ENCODE results near the gene EXD3. TPM values are rescaled to one million over a fixed set of nuclear protein-coding genes. Genes with fewer than 3 reads are reported as not detected.
A peak's percentile ranks its signal among the peaks of the same experiment; 100 is the strongest.

The EXD3 gene
- polyA plus RNA-seq, 1 experiment, result 4.0 TPM

- Histone ChIP-seq H3K9me3 (ENCODE audit: control insufficient read depth, insufficient read depth, low read length) (no peaks in the 10 kb centered on the region; the same call in 1 of the 2 replicates), H3K27me3 (ENCODE audit: control insufficient read depth, insufficient read depth, low read length) (no peaks in the 10 kb centered on the region), H3K27ac (ENCODE audit: low read depth, low read length) (no peak overlapping the region), H3K4me3 (ENCODE audit: low read depth, low read length) (no peak overlapping the region)
- POLR2A ChIA-PET, result no interaction called here
- CTCF ChIA-PET, result interaction anchor here (0.6 kb wide), 1 partner anchor 8 kb away, joined by 3 read pairs; no protein-coding TSS in a partner anchor
- DNase-seq (ENCODE audit: low read depth, low spot score), result no peak
- TF ChIP-seq, protein P1, sequence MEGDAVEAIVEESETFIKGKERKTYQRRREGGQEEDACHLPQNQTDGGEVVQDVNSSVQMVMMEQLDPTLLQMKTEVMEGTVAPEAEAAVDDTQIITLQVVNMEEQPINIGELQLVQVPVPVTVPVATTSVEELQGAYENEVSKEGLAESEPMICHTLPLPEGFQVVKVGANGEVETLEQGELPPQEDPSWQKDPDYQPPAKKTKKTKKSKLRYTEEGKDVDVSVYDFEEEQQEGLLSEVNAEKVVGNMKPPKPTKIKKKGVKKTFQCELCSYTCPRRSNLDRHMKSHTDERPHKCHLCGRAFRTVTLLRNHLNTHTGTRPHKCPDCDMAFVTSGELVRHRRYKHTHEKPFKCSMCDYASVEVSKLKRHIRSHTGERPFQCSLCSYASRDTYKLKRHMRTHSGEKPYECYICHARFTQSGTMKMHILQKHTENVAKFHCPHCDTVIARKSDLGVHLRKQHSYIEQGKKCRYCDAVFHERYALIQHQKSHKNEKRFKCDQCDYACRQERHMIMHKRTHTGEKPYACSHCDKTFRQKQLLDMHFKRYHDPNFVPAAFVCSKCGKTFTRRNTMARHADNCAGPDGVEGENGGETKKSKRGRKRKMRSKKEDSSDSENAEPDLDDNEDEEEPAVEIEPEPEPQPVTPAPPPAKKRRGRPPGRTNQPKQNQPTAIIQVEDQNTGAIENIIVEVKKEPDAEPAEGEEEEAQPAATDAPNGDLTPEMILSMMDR (IDR thresholded peaks at IDR 0.05; ENCODE audit: low read depth, low read length), result no peak
Measured at GRCh38 chr9:137448602-137448962, 25.6 kb upstream of the EXD3 start.

GRCh38 chr9:137447722-137448601 is 25.0 kb upstream of the EXD3 start:
- Histone ChIP-seq H3K4me3 (ENCODE audit: low read depth, low read length) (no peak overlapping the region), H3K27me3 (ENCODE audit: control insufficient read depth, insufficient read depth, low read length) (no peaks in the 10 kb centered on the region), H3K9me3 (ENCODE audit: control insufficient read depth, insufficient read depth, low read length) (no peaks in the 10 kb centered on the region; the same call in 1 of the 2 replicates), H3K27ac (ENCODE audit: low read depth, low read length) (no peak overlapping the region)
- DNase-seq (ENCODE audit: low read depth, low spot score), result no peak
- CTCF ChIA-PET, result interaction anchor here (0.6 kb wide), 1 partner anchor 9 kb away, joined by 3 read pairs; no protein-coding TSS in a partner anchor
- POLR2A ChIA-PET, result no interaction called here
- TF ChIP-seq, protein P1 (IDR thresholded peaks at IDR 0.05; ENCODE audit: low read depth, low read length), result no peak

DNA sequence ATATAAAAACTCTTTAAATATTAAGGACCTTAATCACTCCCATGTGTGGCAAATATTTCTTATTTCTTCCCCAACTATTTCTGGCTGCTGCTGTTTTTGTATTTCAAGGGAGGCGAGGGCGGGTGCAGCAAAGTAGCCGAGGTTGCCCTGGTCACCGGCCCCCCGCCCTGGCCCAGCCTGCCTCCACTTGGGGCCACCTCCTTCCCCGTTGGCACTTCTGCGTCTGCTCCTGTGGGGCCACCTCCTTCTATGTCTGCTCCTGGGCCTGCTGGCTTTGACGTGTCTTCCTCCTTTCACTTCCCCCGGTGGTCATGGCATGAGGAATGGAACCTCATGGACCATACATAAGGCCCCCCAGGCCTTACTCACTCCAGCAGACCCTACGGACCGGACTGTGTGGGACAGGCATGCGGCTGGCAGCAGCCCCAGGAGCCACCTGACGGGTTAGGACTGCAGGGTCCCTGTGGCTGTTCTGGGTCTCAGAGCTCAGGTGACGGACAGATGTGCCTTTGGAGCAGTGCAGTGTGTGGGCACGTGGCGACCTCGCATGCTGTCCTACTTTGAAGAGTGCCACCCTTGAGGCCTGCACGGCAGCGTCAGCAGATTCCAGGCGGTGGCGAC is 24.0 kb upstream of the EXD3 start:
- ChIA-PET POLR2A (no interaction called here), CTCF (interaction anchor here (0.8 kb wide), 1 partner anchor 161 kb away, joined by 3 read pairs; no protein-coding TSS in a partner anchor)
- TF ChIP-seq, protein P1 (IDR thresholded peaks at IDR 0.05; ENCODE audit: low read depth, low read length), result 0 out of 2 replicates have a peak, but pooled peaks have one; percentile 1
- DNase-seq (ENCODE audit: low read depth, low spot score), result no peak
- Histone ChIP-seq H3K27me3 (ENCODE audit: control insufficient read depth, insufficient read depth, low read length) (peaks cover 3% of the 10 kb centered on the region), H3K9me3 (ENCODE audit: control insufficient read depth, insufficient read depth, low read length) (no peaks in the 10 kb centered on the region), H3K4me3 (ENCODE audit: low read depth, low read length) (no peak overlapping the region), H3K27ac (ENCODE audit: low read depth, low read length) (no peak overlapping the region)

GRCh38 chr9:137445930-137446431 is 23.0 kb upstream of the EXD3 start:
- DNase-seq (ENCODE audit: low read depth, low spot score), result no peak
- Histone ChIP-seq H3K9me3 (ENCODE audit: control insufficient read depth, insufficient read depth, low read length) (no peaks in the 10 kb centered on the region), H3K27ac (ENCODE audit: low read depth, low read length) (no peak overlapping the region), H3K4me3 (ENCODE audit: low read depth, low read length) (no peak overlapping the region), H3K27me3 (ENCODE audit: control insufficient read depth, insufficient read depth, low read length) (peaks cover 6% of the 10 kb centered on the region)
- ChIA-PET CTCF (interaction anchor here (0.8 to 4.4 kb wide), 2 partner anchors 23 to 160 kb away, joined by 3 to 29 read pairs; partner anchors contain the start of genes EXD3 and NOXA1), POLR2A (no interaction called here)
- TF ChIP-seq, protein P1 (IDR thresholded peaks at IDR 0.05; ENCODE audit: low read depth, low read length), result no peak
